ENCODE measurements around the gene GLI3.

GLI3 gene

GRCh38 chr7:42236976-42237810 is at the start of gene GLI3 (continued):
- TF ChIP-seq ZBTB48 (tag by site-specific recombination; IDR thresholded peaks at IDR 0.05) (peak; percentile 91), CTCF (tag by site-specific recombination; IDR thresholded peaks at IDR 0.05) (0 out of 2 replicates have a peak, but pooled peaks have one; percentile 39), INSM2 (tag by site-specific recombination; IDR thresholded peaks at IDR 0.05) (peak; percentile 76; the same call in 1 of the 2 replicates), ZNF518A (tag by site-specific recombination; conservative IDR thresholded peaks at IDR 0.05; ENCODE audit: low read depth) (no peak), ZNF274 (IDR thresholded peaks at IDR 0.05; ENCODE audit: low read length) (no peak), ZNF274 (tag by site-specific recombination; IDR thresholded peaks at IDR 0.05; ENCODE audit: borderline replicate concordance) (no peak), ZNF174 (tag by site-specific recombination; IDR thresholded peaks at IDR 0.05) (no peak), ZBTB1 (tag by site-specific recombination; IDR thresholded peaks at IDR 0.05) (no peak), ZNF555 (tag by site-specific recombination; conservative IDR thresholded peaks at IDR 0.05) (no peak), REPIN1 (tag by site-specific recombination; IDR thresholded peaks at IDR 0.05; ENCODE audit: low read depth) (0 out of 2 replicates have a peak, but pooled peaks have one; percentile 39), ZNF239 (tag by site-specific recombination; IDR thresholded peaks at IDR 0.05) (no peak), ZIC2 (tag by site-specific recombination; IDR thresholded peaks at IDR 0.05) (peak; percentile 91), ZNF175 (tag by site-specific recombination; IDR thresholded peaks at IDR 0.05) (no peak), ZNF23 (tag by site-specific recombination; IDR thresholded peaks at IDR 0.05; ENCODE audit: borderline replicate concordance) (no peak), HOXD13 (CRISPR knock-in tag; IDR thresholded peaks at IDR 0.05; ENCODE audit: borderline replicate concordance) (no peak), ZNF792 (tag by site-specific recombination; IDR thresholded peaks at IDR 0.05) (no peak), ZNF16 (tag by site-specific recombination; IDR thresholded peaks at IDR 0.05; ENCODE audit: low read depth) (no peak), ZNF211 (tag by site-specific recombination; IDR thresholded peaks at IDR 0.05; ENCODE audit: low read depth) (no peak), KLF10 (tag by site-specific recombination; IDR thresholded peaks at IDR 0.05) (0 out of 2 replicates have a peak, but pooled peaks have one; percentile 18), ZNF121 (tag by site-specific recombination; IDR thresholded peaks at IDR 0.05) (no peak), ZNF24 (tag by site-specific recombination; IDR thresholded peaks at IDR 0.05) (peak; percentile 85), ZNF514 (tag by site-specific recombination; IDR thresholded peaks at IDR 0.05) (no peak), ZNF654 (tag by site-specific recombination; IDR thresholded peaks at IDR 0.05; ENCODE audit: low read depth) (no peak), HIC1 (tag by site-specific recombination; IDR thresholded peaks at IDR 0.05) (peak; percentile 86)
